K562 (cell line): ENCODE data around the gene ETV7.

Experiments used
- CTCF ChIP-seq, 3 experiments: IDR thresholded peaks in 2 of 3; conservative IDR thresholded peaks in 1 of 3; 2 replicates each; pipeline ENCODE4 v1.5.1; 2011 to 2012; ENCODE audit warnings: low read length in 3 of 3, mild to moderate bottlenecking in 3 of 3, control low read depth in 2 of 3, improper control_type of control experiment in 1 of 3, inconsistent platforms in 1 of 3, low read depth in 1 of 3, mixed read lengths in 1 of 3, moderate library complexity in 1 of 3; ENCODE audit not compliant: insufficient read depth in 2 of 3
- ELF4 ChIP-seq: fragments of 450-650 bp; formaldehyde crosslinking; IDR thresholded peaks from 2 replicates; pipeline ENCODE4 v1.4.0; 2022; ENCODE audit warnings: missing genetic modification characterization
- GABPB1 ChIP-seq: sonication (generic); formaldehyde crosslinking; IDR thresholded peaks from 2 replicates; pipeline ENCODE4 v1.8.0; 2022; ENCODE audit warnings: mild to moderate bottlenecking, missing genetic modification reagents
- HMG20B ChIP-seq: fragments of 250-450 bp; sonication (Bioruptor Pico); IDR thresholded peaks from 2 replicates; pipeline ENCODE4 v1.5.0; 2021; ENCODE audit warnings: mild to moderate bottlenecking
- MTA1 ChIP-seq: fragments of 450-650 bp; IDR thresholded peaks from 2 replicates; pipeline ENCODE4 v1.6.1; 2017; ENCODE audit warnings: borderline replicate concordance
- NRF1 ChIP-seq, 2 experiments: fragments of 450-650 bp; IDR thresholded peaks in 1 of 2; conservative IDR thresholded peaks in 1 of 2; 2 replicates each; pipeline ENCODE4 v1.6.1; 2014; ENCODE audit warnings: mild to moderate bottlenecking in 2 of 2
- TAF1 ChIP-seq: IDR thresholded peaks from 2 replicates; pipeline ENCODE4 v1.6.1; 2011; ENCODE audit warnings: mild to moderate bottlenecking, low read length, moderate library complexity; ENCODE audit not compliant: insufficient read depth, control insufficient read depth, severe bottlenecking; ENCODE audit errors: extremely low read depth
- TSC22D4 ChIP-seq: fragments of 450-650 bp; IDR thresholded peaks from 2 replicates; pipeline ENCODE4 v1.6.1; 2016; ENCODE audit warnings: missing genetic modification characterization, missing biosample characterization, control low read depth
- ZNF354B ChIP-seq: fragments of 250-450 bp; sonication (Bioruptor Pico); IDR thresholded peaks from 2 replicates; pipeline ENCODE4 v1.4.0; 2020
- ZNF766 ChIP-seq: fragments of 200-800 bp; sonication (Bioruptor generic); conservative IDR thresholded peaks from 2 replicates; pipeline ENCODE4 v1.6.1; 2016; ENCODE audit warnings: missing genetic modification characterization, missing compliant biosample characterization
- TF ChIP-seq, protein P1 (sequence below), 2 experiments: IDR thresholded peaks; 2 replicates each; pipeline ENCODE4 v1.6.1; 2011; ENCODE audit warnings: borderline replicate concordance in 1 of 2, control low read depth in 1 of 2, low read depth in 1 of 2, low read length in 1 of 2, mild to moderate bottlenecking in 1 of 2, mixed read lengths in 1 of 2, moderate library complexity in 1 of 2; ENCODE audit not compliant: insufficient read depth in 1 of 2, insufficient read length in 1 of 2, poor library complexity in 1 of 2, severe bottlenecking in 1 of 2; ENCODE audit errors: extremely low read depth in 1 of 2

GRCh38 chr6:36353411-36353915 is 34.0 kb downstream of the ETV7 start:
- no peak for TF ChIP-seq TAF1
- no peak for TF ChIP-seq CTCF (IDR thresholded peaks at IDR 0.05 in 2 of 3, conservative IDR thresholded peaks at IDR 0.05 in 1 of 3; ENCODE audit: insufficient read depth in 2 of 3, low read depth in 1 of 3, low read length in 3 of 3)
- TF ChIP-seq, protein P1, sequence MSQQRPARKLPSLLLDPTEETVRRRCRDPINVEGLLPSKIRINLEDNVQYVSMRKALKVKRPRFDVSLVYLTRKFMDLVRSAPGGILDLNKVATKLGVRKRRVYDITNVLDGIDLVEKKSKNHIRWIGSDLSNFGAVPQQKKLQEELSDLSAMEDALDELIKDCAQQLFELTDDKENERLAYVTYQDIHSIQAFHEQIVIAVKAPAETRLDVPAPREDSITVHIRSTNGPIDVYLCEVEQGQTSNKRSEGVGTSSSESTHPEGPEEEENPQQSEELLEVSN (IDR thresholded peaks at IDR 0.05; ENCODE audit: borderline replicate concordance in 1 of 2, extremely low read depth in 1 of 2, insufficient read depth in 1 of 2, insufficient read length in 1 of 2, low read depth in 1 of 2, low read length in 1 of 2, poor library complexity in 1 of 2, severe bottlenecking in 1 of 2): no peak
- TF ChIP-seq GABPB1 (CRISPR knock-in tag): no peak
- no peak for TF ChIP-seq ZNF766 (CRISPR knock-in tag)
- no peak for TF ChIP-seq ELF4
- TF ChIP-seq MTA1: no peak
- no peak for TF ChIP-seq HMG20B
- TF ChIP-seq TSC22D4 (tag): no peak
- TF ChIP-seq ZNF354B (CRISPR knock-in tag): no peak
- no peak for TF ChIP-seq NRF1 (conservative IDR thresholded peaks at IDR 0.05 in 1 of 2, IDR thresholded peaks at IDR 0.05 in 1 of 2)
